ENCODE measurements around the gene PAX2. TPM values are rescaled to one million over a fixed set of nuclear protein-coding genes. Genes with fewer than 3 reads are reported as not detected.

PAX2 gene
- total RNA-seq, 1 experiment from 2014 or later, result 0.45 TPM

DNA sequence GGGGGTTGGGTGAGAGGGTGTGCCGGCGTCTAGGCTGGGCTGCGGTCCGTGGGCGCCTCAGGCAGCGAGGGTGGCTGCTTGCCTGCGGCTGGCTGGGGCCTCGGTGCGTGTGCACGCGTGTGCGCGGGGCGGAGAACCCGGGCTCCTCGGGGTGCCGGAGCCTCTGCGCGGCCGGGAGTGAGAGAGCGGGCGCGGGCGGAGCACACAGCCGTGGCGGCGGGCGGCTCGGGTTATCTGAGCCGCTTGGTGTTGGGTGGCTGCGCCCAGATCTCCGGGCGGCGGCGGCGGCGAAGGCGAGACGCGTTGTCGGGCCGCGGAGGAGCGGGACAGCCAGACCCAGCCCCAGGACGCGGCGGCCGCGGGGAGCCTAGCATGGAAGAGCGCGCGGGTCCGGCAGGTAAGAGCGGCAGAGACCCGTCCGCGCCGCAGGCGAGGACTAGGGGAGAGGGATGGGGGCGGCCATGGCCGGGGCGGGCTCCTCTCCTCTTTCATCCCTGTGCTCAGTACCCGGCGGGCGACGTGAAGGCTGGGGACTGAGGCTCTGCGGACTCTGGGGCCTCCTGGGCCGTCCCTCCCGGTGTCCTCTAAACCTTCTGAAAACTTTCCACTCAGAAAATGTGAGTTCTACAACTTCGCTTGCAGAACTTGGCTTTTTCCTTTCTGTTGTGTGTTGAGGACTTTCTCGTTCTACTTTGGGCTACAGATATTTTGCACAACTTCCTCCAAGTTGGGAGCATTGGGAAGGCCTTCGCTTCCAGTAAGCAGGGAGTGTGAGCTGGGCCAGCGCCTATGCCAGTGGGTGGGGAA lies 9.8 kb upstream of the PAX2 start:
- peaks cover 27% of the 10 kb centered on the region for H3K4me1 ChIP-seq
- Mint-ChIP-seq H3K27ac (ENCODE audit: unreplicated experiment) (peak overlapping the region; percentile 6), H3K9me3 (ENCODE audit: unreplicated experiment) (no peaks in the 10 kb centered on the region), H3K36me3 (ENCODE audit: insufficient read depth, unreplicated experiment) (peaks cover 14% of the 10 kb centered on the region), H3K4me1 (ENCODE audit: low read depth, unreplicated experiment) (peaks cover 47% of the 10 kb centered on the region), H3K4me3 (ENCODE audit: unreplicated experiment) (no peak overlapping the region), H3K27me3 (ENCODE audit: insufficient read depth, unreplicated experiment) (peaks cover 3% of the 10 kb centered on the region)
- no TSS peak for BruUV-seq (replicated peaks)
- H3K36me3 ChIP-seq (ENCODE audit: control insufficient read depth, insufficient read depth, low read length), result no peaks in the 10 kb centered on the region
- no peak overlapping the region for H3K4me3 ChIP-seq (ENCODE audit: low read depth, low read length)
- TF ChIP-seq, protein P1, sequence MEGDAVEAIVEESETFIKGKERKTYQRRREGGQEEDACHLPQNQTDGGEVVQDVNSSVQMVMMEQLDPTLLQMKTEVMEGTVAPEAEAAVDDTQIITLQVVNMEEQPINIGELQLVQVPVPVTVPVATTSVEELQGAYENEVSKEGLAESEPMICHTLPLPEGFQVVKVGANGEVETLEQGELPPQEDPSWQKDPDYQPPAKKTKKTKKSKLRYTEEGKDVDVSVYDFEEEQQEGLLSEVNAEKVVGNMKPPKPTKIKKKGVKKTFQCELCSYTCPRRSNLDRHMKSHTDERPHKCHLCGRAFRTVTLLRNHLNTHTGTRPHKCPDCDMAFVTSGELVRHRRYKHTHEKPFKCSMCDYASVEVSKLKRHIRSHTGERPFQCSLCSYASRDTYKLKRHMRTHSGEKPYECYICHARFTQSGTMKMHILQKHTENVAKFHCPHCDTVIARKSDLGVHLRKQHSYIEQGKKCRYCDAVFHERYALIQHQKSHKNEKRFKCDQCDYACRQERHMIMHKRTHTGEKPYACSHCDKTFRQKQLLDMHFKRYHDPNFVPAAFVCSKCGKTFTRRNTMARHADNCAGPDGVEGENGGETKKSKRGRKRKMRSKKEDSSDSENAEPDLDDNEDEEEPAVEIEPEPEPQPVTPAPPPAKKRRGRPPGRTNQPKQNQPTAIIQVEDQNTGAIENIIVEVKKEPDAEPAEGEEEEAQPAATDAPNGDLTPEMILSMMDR (IDR thresholded peaks at IDR 0.05; ENCODE audit: insufficient read depth in 1 of 2, low read depth in 1 of 2, low read length in 1 of 2, severe bottlenecking in 1 of 2, unreplicated experiment in 1 of 2), result no peak
- H3K9me3 ChIP-seq, result no peaks in the 10 kb centered on the region
- intact Hi-C loops (cut with micrococcal nuclease; ENCODE audit: unreplicated experiment), result no loop called here
- ChIA-PET POLR2A (no interaction called here), CTCF (interaction anchor here (0.7 kb wide), 1 partner anchor 143 kb away, joined by 3 read pairs; no protein-coding TSS in a partner anchor)
- H3K27me3 ChIP-seq (replicated peaks; ENCODE audit: control insufficient read depth, insufficient read depth, low read length), result no peaks in the 10 kb centered on the region
- DNase-seq, result no peak

DNA sequence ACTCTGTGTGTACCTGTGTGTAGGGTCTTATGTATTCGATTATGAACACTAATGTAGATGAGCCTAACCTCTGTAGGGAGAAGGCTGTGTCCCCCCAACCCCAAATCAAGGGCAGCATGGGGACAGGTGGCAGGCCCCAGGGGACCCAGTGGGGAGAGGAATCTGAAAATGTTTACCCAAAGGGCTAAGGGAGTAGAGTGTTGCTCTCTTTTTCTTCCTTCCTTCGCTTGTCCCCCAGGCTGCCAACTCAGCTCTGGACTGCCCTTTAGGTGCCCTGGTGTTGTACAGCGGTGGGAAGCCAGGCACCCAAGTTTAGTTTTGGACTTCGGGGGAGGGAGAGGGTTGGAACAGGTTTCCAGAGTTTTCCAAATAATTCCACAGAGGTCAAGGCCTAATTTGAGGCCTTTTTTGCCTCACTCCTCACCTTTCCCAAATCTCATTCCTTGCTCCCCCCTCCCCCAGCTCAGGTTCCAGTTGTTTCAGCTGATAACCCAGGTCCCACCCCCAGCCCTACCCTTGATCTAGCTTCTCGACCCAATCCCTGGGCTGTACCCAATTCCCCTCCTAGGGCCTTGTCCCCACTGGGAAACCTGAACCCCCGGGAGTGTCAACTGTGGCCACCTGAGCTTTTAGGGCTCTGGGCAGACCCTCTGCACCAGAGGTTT lies 9.1 kb upstream of the PAX2 start:
- Mint-ChIP-seq H3K9me3 (ENCODE audit: unreplicated experiment) (no peaks in the 10 kb centered on the region), H3K4me1 (ENCODE audit: low read depth, unreplicated experiment) (peaks cover 47% of the 10 kb centered on the region), H3K4me3 (ENCODE audit: unreplicated experiment) (no peak overlapping the region), H3K36me3 (ENCODE audit: insufficient read depth, unreplicated experiment) (peaks cover 9% of the 10 kb centered on the region), H3K27ac (ENCODE audit: unreplicated experiment) (no peak overlapping the region), H3K27me3 (ENCODE audit: insufficient read depth, unreplicated experiment) (peaks cover 3% of the 10 kb centered on the region)
- peaks cover 25% of the 10 kb centered on the region for H3K4me1 ChIP-seq
- no peaks in the 10 kb centered on the region for H3K9me3 ChIP-seq
- H3K36me3 ChIP-seq (ENCODE audit: control insufficient read depth, insufficient read depth, low read length), result no peaks in the 10 kb centered on the region
- BruUV-seq (replicated peaks), result no TSS peak
- TF ChIP-seq, protein P1 (IDR thresholded peaks at IDR 0.05; ENCODE audit: insufficient read depth in 1 of 2, low read depth in 1 of 2, low read length in 1 of 2, severe bottlenecking in 1 of 2, unreplicated experiment in 1 of 2), result no peak
- H3K4me3 ChIP-seq (ENCODE audit: low read depth, low read length), result no peak overlapping the region
- intact Hi-C loops (cut with micrococcal nuclease; ENCODE audit: unreplicated experiment), result no loop called here
- DNase-seq, result no peak
- ChIA-PET POLR2A (no interaction called here), CTCF (interaction anchor here (0.7 kb wide), 1 partner anchor 143 kb away, joined by 3 read pairs; no protein-coding TSS in a partner anchor)
- no peaks in the 10 kb centered on the region for H3K27me3 ChIP-seq (replicated peaks; ENCODE audit: control insufficient read depth, insufficient read depth, low read length)

DNA sequence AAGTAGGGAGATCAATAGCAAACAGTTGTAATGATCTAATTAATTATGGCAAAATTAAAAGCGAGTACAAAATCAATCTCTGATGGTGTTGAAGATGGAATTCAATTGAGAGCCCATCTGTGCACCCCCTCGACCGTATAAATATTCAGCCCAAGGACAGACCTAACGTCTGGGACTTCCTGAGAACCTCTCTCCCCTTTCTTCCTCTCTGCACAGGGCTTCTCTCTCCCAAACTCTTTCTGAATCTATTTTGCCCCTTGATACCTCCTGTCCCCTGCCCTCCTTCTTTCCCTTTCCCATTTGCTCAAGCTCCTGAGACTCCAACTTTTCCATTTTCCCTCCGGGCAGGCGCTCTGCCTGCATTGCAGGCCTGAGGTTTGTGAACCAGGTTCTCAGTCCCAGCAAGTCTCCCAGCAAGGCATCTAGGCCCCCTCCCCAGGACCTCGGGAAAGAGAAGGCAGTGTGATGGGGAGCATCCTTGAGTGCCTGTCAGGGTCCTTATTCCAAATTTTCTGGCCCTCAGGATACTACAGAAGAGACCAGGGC lies 8.5 kb upstream of the PAX2 start:
- peaks cover 3% of the 10 kb centered on the region for H3K27me3 Mint-ChIP-seq (ENCODE audit: insufficient read depth, unreplicated experiment)
- H3K4me3 ChIP-seq (ENCODE audit: low read depth, low read length), result no peak overlapping the region
- CTCF ChIA-PET, result interaction anchor here (0.7 kb wide), 1 partner anchor 142 kb away, joined by 3 read pairs; no protein-coding TSS in a partner anchor

More for the DNA sequence above, 8.5 kb upstream of the PAX2 start:
- Histone ChIP-seq H3K9me3 (no peaks in the 10 kb centered on the region), H3K27me3 (replicated peaks; ENCODE audit: control insufficient read depth, insufficient read depth, low read length) (no peaks in the 10 kb centered on the region), H3K4me1 (peaks cover 19% of the 10 kb centered on the region), H3K36me3 (ENCODE audit: control insufficient read depth, insufficient read depth, low read length) (no peaks in the 10 kb centered on the region)
- H3K27ac Mint-ChIP-seq (ENCODE audit: unreplicated experiment), result no peak overlapping the region
- no peak for DNase-seq
- no peaks in the 10 kb centered on the region for H3K9me3 Mint-ChIP-seq (ENCODE audit: unreplicated experiment)
- peaks cover 41% of the 10 kb centered on the region for H3K4me1 Mint-ChIP-seq (ENCODE audit: low read depth, unreplicated experiment)
- H3K4me3 Mint-ChIP-seq (ENCODE audit: unreplicated experiment), result no peak overlapping the region
- POLR2A ChIA-PET, result no interaction called here
- TF ChIP-seq, protein P1 (IDR thresholded peaks at IDR 0.05; ENCODE audit: insufficient read depth in 1 of 2, low read depth in 1 of 2, low read length in 1 of 2, severe bottlenecking in 1 of 2, unreplicated experiment in 1 of 2), result no peak
- H3K36me3 Mint-ChIP-seq (ENCODE audit: insufficient read depth, unreplicated experiment), result peaks cover 8% of the 10 kb centered on the region
- intact Hi-C loops (cut with micrococcal nuclease; ENCODE audit: unreplicated experiment), result no loop called here
- BruUV-seq (replicated peaks), result no TSS peak

Measured in Caco-2 (cell line).